ENCODE results near the gene IL15.
"Not testable (repeated sequence)": the region's sequence is repeated elsewhere in the genome, so short reads cannot be mapped to it uniquely, and the experiment has no call there.

The IL15 gene

DNA sequence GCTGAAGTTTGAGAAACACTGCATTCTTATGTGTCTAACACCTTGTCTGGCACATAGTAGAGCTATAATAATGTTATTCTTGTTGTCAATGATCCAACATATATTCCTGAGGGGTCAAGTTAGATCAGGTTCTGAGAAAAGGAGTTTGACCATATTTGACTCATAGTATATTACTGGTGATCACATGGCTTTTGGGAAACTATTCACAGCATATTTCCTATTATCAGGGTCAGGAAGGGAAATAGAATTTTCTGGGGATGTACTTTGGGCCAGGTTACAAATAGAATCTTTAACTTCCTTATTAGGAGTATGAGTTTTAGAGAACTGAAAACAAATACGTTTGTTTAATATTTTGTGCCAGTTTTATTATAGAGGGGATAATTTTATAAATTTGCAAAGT lies 11.6 kb downstream of the IL15 start:
- DNase-seq (ENCODE audit: low spot score) = no peak

DNA sequence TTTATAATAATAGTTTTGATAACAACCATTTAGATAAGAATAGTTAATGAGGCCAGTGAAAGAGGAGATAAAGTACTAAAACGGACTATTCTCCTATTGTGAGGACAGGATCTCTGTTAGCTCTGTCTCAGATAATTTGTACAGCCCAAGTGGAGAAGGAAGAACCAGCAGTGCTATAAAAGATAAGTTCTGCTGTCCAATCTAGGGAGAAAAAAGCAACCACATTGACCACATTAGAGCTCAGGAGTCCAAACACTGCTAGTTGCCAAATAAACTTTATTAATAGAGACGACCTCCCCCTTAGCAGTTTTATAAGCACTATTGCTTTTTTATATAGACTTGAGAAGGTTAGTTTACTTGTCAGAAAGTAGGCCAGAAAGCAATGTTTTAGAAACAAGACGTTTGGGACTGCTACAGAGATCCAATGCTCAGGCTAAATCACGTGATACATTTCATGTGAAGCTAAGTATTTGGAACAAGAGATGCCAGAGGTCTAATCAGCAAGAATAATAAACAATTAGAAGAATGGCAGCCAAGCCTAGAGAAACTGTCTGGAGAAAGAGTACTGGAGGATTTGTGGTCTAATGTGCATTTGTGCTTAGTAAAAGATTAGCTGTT lies 15.9 kb downstream of the IL15 start:
- no peak for DNase-seq (ENCODE audit: low spot score)

DNA sequence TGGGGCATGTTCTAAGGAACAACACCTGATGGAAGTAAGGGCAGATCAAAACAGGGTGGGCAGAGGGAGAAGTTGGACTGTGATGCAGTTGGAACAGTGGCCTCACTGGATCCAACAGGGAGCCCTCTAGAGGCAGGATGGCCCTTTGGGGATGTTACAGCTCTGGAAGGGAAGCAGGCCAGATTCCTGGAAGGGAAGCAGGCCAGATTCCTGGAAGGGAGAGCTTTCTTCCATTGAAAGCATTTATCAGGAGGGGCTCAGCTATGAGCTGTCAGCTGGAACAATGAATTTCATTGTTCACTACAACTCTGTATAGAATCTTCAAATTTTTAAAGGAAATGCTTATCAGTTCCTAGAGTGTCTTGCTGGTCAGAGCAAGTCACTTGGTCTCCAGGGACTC lies 17.7 kb downstream of the IL15 start:
- DNase-seq (ENCODE audit: low spot score) = peak; percentile 30

DNA sequence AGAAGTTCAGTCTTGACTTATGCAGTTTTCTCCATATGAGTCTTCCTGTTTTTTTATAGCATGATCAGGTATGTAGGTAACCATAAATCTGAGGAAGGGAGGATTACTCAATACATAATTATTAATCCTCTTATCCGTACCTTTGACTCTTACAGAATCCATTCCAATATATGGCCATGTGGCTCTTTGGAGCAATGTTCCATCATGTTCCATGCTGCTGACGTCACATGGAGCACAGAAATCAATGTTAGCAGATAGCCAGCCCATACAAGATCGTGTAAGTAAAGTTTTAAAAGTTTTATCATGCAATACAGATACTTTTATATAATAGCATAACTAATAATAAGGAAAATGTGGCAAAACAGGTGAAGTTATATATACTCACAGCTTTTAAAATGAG lies 19.6 kb downstream of the IL15 start:
- DNase-seq (ENCODE audit: low spot score) = no peak

DNA sequence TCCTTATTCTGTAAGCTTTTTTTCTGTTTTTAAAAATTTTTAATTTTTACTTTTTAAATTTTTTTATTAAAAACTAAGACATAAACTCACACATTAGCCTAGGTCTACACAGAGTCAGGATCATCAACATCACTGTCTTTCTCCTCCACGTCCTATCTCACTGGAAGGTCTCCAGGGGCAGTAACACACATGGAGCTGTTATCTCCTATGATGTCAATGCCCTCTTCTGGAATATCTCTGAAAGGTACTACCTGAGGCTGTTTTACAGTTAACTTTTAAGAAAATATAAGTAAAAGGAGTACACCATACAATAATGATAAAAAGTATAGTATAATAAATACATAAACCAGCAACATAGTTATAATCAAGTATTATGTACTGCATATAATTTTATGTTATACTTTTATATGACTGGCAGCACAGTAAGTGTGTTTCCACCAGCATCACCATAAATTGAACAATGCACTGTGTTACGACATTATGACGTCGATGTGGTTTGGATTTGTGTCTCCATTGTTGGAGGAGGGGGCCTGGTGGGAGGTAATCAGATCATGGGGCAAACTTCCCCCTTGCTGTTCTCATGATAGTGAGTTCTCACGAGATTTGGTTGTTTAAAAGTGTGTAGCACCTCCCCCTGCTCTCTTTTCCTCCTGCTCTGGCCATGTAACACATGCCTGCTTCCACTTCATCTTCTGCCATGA lies 21.3 kb downstream of the IL15 start:
- no peak for DNase-seq (ENCODE audit: low spot score)

GRCh38 chr4:141658309-141658708 lies 21.9 kb downstream of the IL15 start:
- DNase-seq (ENCODE audit: low spot score) = no peak

GRCh38 chr4:141659539-141659938 lies 23.2 kb downstream of the IL15 start:
- DNase-seq (ENCODE audit: low spot score) = no peak

DNA sequence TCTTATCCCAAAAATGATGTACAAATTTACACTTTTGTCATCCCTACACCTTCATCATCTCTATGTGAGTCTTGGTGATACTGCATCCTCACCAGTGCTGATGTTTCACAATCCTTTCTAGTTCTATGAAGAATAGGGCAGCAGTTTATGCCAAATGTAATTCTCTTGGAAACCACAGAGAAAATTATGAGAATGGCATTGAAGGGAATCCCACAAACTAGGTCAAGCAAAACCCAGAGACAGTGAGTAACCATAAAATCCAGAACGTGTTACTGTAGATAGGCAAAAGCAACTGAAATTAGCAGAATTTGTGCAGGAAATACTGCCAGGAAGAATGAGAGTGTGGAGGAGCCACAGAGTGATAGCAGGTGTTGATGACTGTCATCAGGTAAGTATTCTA lies 24.5 kb downstream of the IL15 start:
- DNase-seq (ENCODE audit: low spot score) = no peak

DNA sequence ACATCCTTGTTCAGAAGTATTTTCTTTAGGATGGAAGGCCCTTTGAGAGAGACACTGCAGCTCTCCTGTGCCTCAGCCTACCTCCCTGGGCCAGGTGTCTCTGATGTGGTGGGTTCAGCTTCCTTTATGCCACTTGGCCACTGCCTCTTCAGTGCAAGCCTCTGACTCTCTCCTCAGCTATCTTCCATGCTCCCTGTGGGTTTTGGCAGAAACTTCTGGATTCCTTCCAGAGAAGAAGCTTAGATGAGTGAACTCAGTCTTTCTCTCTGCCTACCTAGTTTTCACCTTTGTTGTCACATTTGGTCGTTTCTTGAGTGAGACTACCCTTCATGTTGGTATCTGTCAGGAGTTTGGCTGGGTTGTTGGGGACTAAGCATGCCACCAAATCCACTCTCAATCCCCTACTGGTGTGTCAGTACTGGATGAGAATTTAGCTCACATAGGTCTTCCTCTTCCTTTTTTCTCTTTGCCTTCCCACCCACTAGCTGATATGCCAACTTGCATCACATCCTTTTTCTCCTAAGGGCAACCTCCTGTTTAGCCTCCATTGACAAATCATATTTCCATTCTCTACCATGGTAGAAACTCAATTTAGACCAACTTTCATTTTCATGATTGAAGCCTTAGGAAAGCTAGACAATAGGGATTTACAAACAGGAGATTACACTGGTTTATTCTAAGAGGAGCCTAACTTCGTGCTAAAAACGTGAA lies 32.0 kb downstream of the IL15 start:
- DNase-seq (ENCODE audit: low spot score) = no peak

DNA sequence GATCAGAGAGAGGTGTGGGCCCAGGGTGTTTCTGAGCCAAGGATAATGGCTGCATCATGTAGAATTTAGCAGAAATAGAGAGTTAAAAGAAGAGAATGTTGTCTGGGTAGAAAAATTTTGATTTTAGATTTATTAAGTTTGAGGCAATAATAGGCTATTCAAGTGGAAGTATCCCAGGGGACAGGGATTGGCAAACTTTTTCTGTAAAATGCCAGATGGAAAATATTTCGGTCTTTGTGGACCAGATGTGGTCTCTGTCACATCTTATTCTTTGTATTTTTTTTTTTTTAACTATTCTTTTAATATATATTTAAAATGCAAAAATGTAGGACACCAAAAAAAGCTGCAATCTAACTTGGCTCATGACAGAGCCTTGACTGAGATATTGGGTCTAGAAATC lies 33.1 kb downstream of the IL15 start:
- no peak for DNase-seq (ENCODE audit: low spot score)

DNA sequence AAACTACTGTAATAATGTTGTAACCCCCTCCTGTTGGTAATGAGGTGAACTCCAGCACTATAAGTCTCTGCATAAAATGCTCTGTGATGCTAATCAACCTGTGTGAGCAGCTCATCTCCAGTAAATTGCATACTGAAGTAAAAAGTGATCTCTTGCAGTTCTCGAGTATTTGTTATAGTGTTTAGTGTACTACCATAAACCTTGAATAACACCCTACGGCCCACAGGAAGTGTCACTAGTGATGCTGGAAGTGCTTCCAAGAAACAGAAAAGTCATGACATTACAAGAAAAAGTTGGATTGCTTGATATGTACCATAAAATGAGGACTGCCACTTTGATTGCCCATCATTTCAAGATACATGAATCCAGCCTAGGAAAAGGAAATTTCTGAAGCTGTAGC lies 39.0 kb downstream of the IL15 start:
- DNase-seq (ENCODE audit: low spot score) = no peak

- no peak for DNase-seq (ENCODE audit: low spot score)
These were observed 39.8 kb downstream of the IL15 start for GRCh38 chr4:141676087-141676670.

GRCh38 chr4:141680060-141680459 lies 43.7 kb downstream of the IL15 start:
- DNase-seq (ENCODE audit: low spot score) = no peak

DNA sequence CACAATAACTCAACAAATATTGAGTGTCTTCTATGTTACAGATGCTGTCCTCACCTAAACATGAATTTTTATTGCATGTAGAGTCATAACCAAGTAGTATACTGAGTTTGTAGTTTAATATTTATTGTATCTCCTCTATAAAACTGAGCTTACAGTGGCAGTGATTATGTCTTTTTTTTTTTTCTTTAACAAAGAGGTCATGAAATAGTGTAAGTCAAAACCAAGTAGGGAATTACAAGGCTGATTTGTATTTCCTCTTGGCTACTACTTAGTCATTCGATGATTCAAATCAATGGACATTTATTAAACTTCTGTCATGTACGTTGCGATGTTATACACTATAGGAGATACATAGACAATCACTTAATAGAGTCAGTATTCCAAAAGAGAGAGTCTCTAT lies 48.4 kb downstream of the IL15 start:
- DNase-seq (ENCODE audit: low spot score) = peak; percentile 5

GRCh38 chr4:141686146-141686775 lies 49.9 kb downstream of the IL15 start:
- peak; percentile 73 for DNase-seq (ENCODE audit: low spot score)

DNA sequence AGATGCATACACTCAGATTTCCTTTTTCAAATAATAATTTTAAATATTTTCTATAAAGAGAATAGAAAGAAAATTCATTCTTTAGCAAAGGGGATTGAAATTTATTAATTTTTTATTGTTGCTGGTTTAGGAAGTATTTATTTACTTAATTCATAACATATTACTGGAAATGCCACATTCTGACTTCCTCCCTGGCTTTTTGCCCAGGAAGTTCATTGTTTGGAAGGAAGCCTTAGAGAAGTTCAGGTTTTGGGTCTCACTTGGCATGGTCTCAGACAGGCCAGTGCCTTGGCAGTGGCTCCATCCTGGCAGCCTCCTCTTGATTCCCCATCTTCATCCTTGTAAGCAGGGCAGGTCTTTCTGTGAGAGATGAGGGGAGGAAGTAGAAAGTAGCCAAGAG lies 50.5 kb downstream of the IL15 start:
- no peak for DNase-seq (ENCODE audit: low spot score)

- DNase-seq (ENCODE audit: low spot score) = not testable (repeated sequence)
These were observed 53.4 kb downstream of the IL15 start for GRCh38 chr4:141689726-141690296.

DNA sequence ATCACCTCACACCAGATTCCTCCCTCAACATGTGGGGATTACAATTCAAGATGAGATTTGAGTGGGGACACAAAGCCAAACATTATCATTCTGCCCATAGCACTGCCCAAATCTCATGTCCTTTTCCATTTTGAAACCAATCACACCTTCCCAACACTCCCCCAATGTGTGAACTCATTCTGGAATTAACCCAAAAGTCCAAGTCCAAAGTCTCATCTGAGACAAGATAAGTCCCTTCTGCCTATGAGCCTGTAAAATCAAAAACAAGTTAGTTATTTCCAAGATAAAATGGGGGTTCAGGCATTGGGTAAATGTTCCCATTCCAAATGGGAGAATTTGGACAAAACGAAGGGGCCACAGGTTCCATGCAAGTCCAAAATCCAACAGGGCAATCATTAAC lies 54.9 kb downstream of the IL15 start:
- not testable (repeated sequence) for DNase-seq (ENCODE audit: low spot score)

GRCh38 chr4:141692081-141692480 lies 55.7 kb downstream of the IL15 start:
- no peak for DNase-seq (ENCODE audit: low spot score)

DNA sequence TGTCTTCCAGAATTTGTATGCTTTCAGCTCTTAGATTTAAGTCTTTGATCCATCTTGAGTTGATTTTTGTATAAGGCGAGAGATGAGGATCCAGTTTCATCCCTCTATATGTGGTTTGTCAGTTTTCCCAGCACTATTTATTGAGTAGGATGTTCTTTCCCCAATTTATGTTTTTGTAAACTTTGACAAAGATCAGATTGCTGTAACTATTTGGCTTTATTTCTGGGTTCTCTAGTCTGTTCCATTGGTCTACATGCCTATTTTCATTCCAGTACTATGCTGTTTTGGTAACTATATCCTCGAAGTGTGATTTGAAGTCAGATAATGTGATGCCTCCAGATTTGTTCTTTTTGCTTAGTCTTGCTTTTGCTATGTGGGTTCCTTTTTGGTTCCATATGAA lies 60.7 kb downstream of the IL15 start:
- DNase-seq (ENCODE audit: low spot score) = no peak

DNA sequence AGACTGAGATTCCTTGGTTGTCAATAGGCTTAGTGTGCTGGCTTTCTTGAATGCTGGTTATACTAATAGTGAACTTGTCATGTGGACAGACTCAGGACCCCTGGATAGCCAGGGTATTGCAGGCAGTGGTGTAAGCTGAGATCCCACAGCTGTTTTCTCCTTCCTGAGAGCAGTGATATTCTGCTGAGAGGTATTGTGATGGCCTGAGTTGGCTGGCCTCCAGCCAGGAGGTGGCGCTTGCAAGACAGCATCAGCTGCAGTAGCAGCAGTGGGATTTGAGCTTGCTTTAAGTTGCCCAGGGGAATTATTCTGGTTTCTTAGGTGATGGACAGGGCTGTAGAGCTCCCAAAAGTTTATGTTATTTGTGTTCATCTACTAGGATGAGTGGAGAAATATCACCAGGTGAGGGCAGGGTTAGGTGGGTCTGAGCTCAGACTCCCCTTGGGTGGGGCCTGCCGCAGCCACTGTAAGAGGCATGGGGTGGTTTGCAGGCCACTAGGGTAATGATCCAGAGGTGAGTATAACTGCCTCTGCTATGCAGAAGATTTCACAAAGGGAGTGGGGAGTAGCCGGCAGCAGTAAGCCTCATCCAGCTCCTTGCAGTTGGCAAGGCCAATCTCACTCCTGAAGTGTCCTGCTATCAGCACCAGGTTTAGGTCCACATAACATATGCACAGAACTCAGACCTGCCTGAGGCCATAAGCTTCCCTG lies 66.2 kb downstream of the IL15 start:
- no peak for DNase-seq (ENCODE audit: low spot score)

- DNase-seq (ENCODE audit: low spot score) = no peak
These were observed 67.1 kb downstream of the IL15 start for GRCh38 chr4:141703497-141703896.
